Midbrain (tissue), 1 donor: Measurements from ENCODE around the gene OR2T34.
A peak's percentile ranks its signal among the peaks of the same experiment; 100 is the strongest.
"Not testable (repeated sequence)": the region's sequence is repeated elsewhere in the genome, so short reads cannot be mapped to it uniquely, and the experiment has no call there.

Experiments
- DNase-seq: peaks from one replicate; lab custom pipeline; 2025; lab: John Stamatoyannopoulos, UW

Gene OR2T34, protein sequence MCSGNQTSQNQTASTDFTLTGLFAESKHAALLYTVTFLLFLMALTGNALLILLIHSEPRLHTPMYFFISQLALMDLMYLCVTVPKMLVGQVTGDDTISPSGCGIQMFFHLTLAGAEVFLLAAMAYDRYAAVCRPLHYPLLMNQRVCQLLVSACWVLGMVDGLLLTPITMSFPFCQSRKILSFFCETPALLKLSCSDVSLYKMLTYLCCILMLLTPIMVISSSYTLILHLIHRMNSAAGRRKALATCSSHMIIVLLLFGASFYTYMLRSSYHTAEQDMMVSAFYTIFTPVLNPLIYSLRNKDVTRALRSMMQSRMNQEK

DNA sequence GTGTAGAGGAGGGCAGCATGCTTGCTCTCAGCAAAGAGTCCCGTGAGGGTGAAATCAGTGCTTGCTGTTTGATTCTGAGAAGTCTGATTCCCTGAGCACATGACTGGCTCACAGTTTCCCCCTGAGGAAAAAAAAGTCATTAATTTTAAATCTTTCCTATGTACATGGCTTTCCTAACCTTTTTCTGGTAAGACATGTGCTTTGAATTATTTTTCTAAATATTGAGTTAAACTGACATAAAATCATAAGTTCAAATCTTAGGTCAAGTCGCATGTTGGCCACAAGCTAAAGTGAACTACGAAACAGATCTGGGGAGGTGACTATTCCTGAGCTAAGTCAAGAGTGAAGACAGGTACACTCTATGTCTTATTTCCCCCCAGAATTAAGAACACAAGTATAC is at the start of gene OR2T34:
TSS of gene OR2T34 (minus strand) at position 101 of the 400 bp plus-strand sequence. CDS start at position 101, 0 bp downstream.
- not testable (repeated sequence) for DNase-seq

DNA sequence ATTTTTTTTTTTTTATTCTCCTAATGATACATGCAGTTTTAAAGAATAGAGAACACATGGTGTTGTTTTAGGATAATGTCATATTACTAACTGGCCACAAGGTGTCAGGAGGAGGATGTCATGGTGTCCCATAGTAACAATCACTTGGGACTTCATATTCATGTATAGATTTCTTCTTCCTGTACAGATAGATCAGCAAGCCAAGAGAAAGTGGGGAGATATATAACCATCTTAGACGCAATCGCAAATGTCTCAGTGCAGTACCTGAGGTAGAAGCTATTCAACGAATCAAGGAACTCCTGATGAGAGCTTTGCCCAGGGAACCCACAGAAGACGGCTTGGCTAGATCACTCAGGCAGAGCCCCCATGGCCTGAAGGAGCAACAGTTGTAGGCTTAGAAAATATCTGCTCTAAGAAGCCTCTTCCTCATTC is 48.0 kb upstream of the OR2T34 start:
- peak; percentile 1 for DNase-seq

DNA sequence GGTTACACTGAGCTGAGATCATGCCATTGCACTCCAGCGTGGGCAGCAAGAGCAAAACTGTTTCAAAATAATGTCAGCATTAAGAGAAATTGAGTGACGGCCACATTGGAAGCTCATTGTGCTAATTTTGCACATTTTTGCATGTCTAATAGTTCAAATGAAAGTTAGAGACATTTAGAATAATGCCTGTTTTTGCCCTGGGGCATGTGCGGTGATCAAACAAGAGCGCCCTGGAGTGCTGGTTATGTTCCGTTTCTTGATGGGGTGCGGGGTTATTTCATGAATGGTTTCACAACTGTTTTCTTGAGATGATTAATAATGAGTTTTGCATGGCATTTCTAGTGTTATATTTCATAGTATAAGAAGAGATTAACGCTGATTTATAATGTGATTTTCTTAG is 47.2 kb upstream of the OR2T34 start:
- no peak for DNase-seq

DNA sequence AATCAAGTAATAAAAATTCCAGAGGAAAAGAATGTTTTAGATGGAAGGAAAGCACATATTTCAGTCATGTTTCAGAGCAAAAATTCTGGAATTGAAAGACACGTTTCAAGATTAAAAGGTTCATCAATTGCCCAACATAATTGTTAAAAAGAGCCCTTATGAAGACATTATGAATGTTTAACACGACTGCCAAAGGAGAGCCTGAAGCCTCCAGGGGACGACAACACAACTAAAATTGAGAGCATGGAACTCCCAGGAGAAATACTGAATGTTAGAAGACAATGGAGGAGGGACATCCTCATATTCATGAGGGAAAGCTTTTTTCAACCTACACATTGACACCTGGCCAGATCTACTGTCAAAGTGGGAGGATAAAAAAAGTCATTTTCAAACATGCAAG is 44.3 kb upstream of the OR2T34 start:
- peak; percentile 62 for DNase-seq

DNA sequence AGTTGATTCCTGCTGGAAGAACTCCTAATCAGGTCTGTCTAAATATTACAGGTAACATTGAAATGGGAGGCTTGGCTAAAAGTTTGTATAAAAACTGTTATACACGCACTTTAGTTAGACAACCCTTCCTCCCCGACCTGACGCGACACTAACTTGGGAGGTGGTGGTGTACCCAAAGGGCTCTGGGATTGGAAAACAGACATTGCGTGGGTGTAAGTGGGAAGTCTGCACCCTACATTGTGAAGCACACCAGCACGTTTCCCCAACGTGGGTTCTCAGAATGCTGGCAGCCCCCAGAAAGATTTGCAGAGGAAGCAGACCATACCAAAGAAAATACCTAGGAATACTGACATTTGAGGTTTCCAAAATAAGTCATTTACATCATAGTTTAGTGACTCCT is 43.6 kb upstream of the OR2T34 start:
- DNase-seq: no peak

DNA sequence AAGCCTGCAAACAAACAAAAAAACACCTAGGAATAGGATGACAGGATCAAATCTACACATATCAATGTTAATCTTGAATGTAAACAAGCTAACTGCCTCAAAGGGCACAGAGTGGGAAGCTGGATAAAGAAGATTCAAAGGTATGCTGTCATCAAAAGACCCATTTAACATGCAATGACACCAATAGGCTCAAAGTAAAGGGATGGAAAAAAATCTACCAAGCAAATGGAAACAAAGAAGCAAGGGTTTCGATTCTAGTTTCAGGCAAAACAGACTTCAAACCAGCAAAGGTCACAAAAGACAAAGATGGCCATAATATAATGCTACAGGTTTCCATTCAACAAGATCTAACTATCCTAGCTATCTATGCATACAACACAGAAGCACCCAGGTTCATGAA is 39.2 kb upstream of the OR2T34 start:
- DNase-seq: no peak

DNA sequence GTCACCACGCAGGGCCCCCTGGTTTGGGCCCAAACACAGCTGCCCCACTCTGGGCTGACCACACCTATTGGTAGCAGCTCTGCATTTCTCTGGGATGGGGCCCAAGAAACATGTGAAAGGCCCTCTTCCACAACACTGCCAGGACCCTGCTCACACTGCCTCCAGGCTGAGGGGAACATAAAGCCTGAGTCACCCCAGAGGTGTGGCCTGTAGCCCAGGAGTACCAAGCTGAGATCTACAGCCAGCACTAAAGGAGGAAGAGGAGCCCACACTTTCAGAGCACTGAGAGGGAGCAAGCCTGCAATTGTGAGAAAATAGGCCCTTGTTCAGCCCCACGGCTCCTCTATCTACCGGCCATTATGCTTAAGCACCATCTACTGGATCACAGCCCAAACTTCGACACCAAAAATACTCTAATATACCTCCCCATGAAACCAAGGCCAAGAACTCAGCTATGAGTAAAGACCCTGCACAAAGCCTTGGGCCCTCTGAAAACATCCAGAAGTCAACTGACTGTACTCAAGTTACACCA is 37.4 kb upstream of the OR2T34 start:
- no peak for DNase-seq

DNA sequence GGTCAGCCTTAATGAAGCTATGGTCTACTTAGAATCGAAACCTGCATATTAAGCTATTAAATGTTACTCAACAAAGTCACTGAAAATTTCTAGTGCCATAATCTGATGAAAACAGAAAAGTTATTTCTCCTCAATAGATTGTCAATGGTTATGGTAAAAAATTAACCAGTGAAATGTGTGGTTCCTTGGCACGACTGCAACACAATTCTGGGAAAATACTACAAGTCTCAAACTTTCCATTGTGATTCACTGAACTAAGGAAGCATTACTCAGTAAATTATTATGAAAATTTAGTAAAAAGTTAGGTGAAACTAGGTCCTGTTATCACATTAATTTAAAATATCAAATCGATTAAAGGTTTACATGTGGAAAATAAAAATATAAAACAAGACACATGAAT is 35.7 kb upstream of the OR2T34 start:
- DNase-seq: no peak

DNA sequence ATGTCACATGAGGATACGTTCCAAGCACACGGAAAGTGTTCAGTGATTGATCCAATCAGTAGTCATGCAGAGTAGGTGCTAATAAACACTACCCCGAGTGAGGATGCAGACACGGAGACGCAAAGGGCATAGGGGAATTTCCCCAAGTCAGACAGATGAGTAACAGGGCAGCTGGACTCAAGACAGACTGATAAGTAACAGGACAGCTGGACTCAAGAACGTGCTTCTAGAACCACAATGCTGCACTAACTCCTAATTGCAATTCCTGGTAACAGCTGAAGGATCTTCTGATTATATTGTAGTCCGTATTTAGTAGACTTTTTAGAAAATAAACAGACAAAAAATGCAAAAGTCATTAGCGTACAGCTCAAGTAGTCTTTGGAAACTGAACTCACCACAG is 24.8 kb upstream of the OR2T34 start:
- no peak for DNase-seq

DNA sequence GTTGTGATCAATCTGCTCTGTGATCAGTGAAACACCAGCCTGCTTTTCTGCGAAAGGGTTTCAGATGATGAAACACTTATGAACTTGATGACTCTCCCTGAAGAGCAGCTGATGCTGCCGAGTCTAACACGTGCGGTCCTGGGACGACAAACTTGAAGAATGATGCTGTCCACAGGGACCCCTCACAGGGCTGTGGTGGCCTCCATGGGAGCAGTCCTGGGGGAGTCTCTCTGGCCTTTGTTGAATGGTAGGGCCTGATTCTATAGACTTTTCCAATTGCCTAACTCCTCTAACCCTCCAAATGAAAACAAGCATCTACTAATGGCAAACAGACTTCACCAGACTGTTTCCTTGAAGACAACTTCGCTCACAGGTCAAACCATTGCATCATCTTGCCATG is 23.0 kb upstream of the OR2T34 start, which contains the start of gene OR2T10:
TSS of gene OR2T10 (minus strand) at position 112 of the 400 bp plus-strand sequence. CDS start 3,932 bp downstream, outside the sequence.
- DNase-seq: no peak

DNA sequence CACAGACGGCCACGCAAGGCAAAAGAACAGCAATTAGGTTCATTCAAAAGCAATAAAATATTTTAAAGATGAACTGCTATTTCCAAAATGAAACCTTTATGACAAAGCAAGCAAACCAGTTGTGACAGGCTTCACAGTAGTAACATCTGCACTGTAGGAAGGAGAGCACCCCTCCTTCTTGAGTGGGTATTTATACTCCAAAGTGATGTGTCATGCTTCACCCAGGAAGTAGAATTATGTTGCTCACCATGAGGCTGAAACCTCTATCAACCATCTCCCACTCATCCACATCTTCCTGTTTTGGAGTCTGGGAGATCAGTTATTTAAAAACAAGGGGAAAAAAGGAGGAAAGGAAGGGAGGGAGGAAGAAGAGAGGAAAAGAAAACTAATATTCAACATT is 22.1 kb upstream of the OR2T34 start:
- no peak for DNase-seq

DNA sequence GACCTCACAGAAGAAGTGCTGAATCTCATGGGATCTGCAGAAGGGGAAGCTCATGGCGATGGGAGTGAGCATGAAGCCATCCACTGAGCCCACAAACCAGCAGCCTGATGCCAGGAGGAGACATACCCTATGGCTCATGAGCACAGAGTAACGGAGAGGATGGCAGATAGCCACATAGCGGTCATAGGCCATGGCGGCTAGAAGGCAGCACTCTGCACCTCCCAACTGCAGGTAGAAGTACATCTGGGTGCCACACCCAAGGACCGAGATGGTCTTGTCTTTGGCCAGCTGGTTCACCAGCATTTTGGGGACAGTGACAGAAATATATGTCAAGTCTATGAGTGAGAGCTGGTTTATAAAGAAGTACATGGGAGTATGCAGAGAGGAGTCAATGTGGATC is 18.7 kb upstream of the OR2T34 start:
- DNase-seq: no peak

DNA sequence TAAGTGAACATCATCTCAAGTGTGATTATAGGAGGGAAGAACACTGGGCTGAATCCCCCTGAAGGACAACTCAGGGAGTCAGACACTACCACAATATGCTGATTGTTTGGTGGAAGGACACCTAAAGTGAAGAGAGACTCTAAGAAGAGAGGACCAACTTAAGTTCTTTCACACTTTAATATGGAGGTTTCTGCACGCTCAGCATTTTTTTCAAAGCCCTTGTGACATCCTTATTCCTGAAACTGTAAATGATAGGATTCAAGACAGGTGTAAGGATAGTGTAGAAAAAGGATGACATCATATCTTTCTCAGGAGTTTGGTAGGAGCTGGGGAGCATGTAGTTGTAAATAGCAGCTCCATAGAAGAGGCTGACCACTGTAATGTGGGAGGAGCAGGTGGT is 18.1 kb upstream of the OR2T34 start:
- no peak for DNase-seq

DNA sequence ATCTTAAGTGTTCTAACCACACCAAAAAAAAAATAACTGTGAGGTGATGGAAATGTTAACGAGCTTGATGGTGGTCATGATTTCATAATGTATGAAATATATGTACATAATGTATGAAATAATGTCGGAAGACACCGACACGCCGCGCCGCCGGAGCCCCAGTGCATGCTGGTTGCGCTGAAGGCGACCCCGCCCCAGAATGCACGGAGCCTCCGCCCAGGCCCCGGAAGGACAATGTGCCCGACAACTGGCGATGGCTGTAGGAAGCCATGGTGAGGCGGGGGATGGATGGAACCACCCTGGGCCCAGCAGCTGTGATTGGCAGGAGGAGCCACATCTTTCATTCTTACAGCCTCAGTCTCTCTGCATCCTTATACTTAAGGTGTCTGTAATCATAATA is 15.5 kb upstream of the OR2T34 start:
- DNase-seq: no peak

DNA sequence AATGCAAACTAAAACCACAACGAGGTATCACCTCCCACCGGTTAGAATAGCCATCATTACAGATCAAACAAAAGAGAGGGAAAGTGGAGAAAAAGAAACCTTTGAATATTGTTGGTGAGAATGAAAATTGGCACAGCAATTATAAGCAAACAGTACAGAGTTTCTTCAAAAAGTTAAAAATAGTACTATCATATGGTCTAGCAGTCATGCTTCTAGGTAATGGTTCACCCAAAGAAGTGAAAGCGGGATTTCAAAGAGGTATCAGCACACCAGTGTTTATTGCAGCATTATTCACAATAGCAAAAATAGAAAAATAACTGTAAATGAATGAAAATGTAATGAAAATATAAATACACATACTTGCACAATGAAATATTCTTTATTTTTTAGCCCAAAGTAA is 14.8 kb upstream of the OR2T34 start:
- DNase-seq: no peak

DNA sequence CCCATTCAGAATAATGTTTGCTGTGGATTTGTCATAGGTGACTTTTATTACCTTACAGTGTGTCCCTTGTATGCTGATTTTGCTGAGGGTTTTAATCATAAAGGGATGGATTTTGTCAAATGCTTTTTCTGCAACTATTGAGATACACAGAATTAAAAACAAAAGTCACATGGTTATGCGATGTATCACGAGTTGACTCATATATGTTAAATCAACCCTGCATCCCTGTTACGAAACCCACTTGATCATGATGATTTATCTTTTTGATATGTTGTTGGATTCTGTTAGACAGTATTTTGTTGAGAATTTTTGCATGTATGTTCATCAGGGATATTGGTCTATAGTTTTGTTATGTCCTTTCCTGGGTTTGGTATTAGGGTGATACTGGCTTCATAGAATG is 10.7 kb upstream of the OR2T34 start:
- no peak for DNase-seq

DNA sequence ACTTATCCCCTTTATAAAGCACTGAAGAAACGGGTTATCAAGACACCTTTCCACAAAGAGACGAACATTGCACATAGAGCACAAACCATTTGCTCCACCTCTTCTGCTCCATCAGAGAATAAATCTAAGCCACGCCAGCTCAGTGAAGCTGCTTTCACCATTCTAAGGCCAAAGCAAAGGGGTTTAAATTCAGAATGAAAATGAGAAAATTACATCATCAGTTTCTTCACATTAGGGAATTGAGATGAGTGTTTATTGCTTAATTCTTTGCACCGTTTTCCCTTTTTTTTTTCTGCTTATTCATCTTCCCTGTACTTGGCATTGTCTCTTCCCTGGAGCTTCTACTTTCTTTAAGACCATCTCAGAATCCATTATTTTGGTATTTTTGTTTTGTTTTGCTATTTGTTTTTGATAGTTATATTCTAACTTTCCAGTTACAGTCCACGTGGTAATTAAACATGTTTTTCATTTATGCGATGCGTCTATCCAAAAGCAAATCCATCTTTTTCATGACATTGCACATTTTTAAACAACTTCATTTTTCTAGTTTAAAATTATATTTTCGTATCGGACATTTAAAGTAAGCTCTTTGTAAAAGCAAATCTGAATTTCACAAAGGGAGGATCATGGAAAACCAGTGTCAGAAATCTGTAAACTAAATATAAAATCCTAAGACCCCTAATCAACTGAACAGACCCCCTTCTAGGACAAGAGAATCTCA is 1.9 kb upstream of the OR2T34 start:
- DNase-seq: no peak

DNA sequence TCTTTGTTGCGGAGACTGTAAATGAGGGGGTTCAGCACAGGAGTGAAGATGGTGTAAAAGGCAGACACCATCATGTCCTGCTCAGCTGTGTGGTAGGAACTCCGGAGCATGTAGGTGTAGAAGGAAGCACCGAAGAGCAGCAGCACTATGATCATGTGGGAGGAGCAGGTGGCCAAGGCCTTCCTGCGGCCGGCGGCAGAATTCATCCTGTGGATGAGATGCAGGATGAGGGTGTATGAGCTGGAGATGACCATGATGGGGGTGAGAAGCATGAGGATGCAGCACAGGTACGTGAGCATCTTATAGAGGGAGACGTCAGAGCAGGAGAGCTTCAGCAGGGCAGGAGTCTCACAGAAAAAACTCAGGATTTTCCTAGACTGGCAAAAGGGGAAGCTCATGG is 701 bp downstream of the OR2T34 start:
- not testable (repeated sequence) for DNase-seq

DNA sequence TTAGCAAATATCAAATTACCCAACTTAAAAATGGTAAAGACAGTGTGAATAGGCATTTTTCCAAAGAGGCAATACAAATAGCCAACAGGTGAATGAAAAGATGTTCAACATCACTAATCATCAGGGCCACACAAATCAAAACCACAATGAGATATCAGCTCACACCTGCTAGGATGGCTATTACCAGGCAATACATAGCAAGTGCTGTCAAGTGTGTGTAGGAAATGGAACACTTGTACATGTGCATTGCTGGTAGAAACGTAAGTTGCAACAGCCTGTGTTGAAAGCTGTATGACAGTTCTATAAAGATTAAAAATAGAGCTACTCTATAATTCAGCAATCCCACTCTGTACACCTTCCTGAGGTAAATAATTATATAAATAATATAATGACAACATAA is 2.5 kb downstream of the OR2T34 start:
- not testable (repeated sequence) for DNase-seq

DNA sequence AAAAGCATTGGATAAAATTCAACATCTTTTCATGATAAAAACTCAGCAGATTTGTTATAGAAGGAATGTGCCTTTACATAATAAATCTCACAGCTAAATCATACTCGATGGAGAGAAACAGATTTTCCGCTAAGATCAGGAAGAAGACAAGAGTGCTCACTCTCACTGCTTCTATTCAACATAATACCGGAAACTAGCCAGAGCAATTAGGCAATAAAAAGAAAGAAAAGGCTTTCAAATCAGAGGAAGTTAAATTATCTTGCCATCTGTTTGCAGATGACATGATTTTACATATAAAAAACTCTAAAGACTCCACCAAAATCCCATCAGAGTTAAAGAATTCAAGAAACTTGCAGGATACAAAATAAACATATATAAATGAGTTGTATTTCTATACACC is 3.7 kb downstream of the OR2T34 start:
- DNase-seq: not testable (repeated sequence)

DNA sequence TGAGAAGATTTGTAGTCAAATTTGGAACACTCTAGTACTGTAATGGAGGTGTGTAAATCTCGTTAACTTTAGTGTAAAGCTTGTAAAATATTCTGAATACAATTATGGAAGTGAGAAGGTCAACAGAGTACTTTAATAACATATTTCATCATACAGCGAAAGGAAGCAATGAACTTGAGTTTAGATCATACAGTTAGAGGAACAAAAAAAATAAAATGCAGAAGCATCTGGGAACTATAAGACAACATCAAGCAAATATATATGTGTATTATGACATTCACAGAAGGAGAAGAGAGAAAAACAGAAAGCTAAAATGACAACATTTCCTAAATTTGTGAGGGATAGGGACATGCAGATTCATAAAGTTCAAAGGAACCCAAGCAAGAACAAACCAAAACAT is 5.5 kb downstream of the OR2T34 start:
- DNase-seq: not testable (repeated sequence)

DNA sequence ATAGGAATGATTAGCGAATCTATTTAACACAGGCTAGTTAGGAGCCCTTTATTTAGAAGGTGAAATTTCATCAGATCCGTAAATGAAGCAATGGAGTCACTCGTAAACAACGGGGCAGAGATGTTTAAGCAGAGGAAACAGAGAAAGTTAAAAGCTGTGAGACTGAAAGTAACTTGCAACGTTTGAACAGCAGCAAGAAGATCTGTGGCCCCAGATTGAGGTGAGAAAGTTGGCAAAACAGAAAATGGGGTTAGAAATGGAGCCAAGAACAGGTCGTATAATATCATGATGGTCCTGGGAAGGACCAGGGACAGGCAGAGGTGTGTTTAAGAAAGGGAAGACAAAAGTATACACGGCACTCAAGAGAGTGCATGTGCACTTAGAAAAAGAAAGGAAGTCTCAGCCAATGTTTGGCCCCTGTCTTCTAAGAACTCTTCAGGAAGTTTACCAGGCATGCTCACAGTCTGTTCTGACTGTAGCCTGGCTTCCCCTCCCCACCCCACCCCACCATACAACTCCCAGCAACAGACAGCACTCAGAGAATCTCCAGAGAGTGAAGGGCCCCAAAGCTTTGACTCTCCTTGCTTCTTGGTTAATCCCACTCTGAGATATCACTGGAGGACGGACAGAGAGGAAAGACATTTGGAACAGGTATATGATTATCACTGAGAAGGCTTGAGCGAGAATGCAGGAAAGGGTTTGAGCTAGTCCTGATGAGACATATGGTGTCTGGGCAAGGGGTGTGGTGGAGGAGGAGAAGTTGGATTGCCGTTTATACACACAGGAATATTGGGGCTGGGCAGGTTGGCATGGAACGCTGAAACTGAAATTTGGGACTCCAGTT is 8.8 kb downstream of the OR2T34 start:
- not testable (repeated sequence) for DNase-seq
